ELF-1 (cell line): ENCODE results near the gene WNT6.
A peak's percentile ranks its signal among the peaks of the same experiment; 100 is the strongest.

ENCODE experiments used
- DNase-seq: peaks from one replicate; pipeline ENCODE4 v3.0.0-alpha.2; 2016; ENCODE audit warnings: low read depth, low spot score

WNT6 gene

DNA sequence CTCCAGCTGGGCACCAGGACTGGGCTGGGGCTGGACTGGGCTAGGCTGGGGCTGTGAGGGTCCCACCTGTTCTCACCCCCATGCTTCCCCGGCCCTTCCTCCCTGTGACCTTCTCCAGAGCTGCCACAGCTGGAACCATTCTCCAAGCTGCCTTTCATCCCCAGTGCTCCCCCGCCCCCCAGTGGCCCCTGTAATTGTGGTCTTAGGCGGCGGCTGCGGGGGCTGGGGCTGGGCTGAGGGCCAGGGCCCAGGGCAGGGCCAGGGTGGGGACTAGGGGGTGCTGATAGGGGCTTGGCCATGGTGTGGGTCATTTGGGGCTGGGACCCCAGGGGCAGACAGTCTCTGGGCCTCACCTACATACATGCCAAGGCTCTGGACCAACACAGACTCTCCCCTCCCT lies 18.3 kb downstream of the WNT6 start:
- DNase-seq: no peak

DNA sequence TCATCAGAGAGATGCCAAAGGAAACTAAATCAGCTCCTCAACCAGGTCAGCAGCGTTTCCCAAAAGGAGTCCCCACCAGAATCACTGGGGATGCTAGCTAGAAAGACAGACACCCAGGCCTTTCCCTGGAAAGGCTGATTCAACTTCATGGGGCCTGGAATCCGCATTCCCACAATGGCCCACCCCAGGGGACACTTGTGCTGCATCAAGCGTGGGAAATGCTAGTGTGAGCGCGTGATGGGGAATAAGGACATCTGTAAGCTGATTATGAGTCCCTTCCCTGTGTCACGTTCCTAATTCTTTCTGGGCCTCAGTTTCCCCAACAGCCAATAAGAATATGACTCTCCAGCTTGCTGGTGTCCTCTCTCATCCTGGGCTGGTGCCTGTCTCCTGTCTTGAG lies 18.9 kb downstream of the WNT6 start:
- no peak for DNase-seq

DNA sequence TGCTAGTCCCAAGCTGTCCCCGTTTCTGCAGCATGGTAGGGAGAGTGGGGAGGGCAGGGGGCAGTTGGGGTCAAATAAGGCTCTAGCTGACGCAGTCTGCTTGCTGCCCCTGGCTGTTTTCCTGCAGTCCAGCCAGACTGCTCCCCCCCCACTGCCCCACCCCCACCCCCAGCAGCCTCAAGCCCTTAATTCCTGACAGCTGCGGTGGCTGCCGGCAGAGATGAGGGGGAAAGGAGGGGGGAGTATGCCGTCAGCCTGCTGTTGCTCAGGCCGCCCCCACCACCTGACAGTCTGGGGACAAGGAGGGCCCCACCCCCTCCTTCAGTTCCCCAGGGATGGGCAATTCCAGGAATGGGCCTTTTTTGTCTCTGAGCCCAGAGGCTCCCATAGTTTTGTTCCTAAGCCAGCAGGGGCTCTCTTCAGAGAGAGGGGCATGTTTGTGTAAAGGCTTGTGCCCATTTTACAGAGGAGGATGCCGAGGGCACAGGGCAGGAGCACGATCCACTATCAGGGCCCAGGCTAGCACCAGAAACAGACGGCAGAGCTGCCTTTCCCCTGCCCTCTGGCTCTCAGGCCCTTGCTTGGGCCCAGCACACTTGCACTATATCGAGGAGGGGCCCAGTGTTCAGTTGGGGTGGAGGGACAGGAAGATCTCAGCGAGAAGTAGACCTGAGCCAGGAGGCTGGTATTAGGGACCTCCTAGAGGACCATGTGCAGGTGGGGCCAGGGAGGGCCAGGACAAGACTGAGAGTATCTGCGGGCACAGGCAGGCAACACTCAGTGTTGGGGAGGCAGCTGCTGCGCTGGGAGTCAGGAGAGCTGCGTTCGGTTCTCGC lies 19.5 kb downstream of the WNT6 start:
- DNase-seq: peak; percentile 72

DNA sequence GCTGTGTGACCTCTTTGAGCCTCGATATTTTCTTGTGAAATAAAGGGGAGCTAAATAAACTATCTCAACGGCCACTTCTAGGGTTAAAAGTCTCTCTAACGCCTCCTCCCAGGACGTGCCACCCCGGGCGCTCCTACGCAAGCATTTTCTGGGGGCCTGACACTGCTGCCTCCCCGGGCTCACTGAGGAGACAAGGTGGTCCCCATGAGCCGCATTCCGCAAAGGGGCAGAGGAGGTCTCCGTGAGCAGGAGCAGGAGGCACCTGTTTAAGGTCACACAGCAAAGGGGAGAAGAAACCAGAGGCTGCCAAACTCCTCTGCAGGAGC lies 20.1 kb downstream of the WNT6 start:
- no peak for DNase-seq

DNA sequence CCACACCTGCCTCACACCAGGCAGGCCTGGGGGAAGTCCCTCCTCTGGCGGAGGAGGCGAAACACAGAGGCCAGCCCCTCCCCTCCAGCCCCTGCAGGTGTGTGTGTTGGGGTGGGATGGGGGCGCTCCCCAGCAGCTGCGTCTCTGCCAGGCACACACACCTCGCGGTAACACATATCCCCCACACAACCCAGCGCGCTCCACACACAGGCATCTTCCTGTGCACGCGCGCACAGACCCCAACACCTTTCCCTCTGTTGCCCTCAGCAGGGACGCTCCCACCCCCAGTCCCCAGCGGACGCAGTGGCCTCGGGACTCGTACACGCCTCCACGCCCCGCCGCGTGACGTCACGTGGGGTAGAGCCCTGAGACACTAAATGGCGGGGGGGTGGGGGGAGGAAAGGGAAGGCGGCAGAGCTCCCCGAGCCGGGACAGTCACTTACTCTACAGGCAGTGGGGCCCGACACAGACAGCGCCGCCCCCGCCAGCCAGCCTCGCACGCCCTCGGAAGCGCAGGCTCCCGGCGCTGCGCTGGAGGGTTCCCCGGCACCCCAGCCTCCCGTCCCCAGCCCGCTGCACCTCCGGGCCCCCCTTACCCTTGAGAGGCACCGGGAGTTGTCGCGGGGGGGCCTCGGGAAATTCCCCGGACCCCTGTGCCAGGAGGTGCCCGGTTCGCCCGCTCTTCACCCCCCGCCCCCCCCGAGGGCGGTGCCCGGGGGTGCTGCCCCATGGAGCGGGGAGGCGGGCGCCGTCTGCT lies 20.7 kb downstream of the WNT6 start, which contains the start of gene WNT10A:
Gene WNT10A, plus strand, starts transcription at position 751 of the 757 bp plus-strand sequence. CDS start 144 bp downstream, outside the sequence.
- DNase-seq: peak; percentile 57

DNA sequence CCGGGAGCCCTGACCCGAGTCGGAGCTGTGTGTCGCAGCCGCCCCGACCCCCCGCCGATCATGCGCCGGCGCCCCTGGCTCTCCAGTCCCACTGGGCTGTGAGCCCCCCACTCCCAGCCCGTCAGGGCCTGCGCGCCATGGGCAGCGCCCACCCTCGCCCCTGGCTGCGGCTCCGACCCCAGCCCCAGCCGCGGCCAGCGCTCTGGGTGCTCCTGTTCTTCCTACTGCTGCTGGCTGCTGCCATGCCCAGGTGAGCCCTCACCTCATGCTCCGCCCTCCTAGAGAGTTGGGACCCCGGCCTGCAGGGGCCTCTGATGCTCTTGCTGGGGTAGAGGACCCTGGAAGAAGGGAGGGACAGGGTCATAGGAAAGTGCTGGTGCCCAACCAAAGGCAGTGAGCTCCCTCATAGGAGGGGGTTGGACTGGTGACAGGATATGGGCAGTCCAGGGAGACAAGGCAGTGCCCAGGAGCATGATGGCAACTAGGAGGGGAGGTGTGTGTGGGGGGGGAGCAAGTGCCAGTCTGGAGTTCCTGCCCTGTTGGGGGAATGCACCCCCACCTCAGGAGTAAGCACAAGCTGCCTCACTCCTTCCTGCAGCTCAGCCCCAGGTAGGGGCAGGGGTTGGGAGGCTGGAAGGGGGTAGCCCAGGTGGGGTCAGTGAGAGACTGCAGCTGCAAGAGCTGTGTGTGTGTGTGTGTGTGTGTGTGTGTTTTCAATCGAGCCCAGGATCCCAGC lies 21.4 kb downstream of the WNT6 start:
- DNase-seq: no peak

DNA sequence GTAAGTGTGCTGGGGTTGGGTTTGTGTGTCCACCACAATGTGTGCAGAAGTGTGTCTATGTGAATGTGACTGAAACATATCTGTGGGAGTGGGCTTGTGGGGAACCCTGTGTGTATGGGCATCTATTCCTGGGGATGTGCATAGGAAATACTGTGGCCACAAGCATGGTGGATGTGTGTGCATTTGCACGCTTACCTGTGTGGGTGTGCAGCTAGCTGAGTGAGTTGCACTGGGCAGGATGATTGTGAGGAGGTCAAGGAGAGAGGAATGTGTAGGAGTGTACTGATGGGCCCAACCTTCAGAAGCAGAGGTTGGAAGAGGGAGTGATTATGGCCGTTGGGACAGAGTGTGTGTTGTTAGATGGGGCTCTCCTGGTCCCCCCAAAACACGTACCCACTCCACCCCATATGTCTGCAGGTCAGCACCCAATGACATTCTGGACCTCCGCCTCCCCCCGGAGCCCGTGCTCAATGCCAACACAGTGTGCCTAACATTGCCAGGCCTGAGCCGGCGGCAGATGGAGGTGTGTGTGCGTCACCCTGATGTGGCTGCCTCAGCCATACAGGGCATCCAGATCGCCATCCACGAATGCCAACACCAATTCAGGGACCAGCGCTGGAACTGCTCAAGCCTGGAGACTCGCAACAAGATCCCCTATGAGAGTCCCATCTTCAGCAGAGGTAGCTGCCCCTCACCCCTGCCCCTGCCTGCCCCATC lies 22.3 kb downstream of the WNT6 start:
- no peak for DNase-seq

DNA sequence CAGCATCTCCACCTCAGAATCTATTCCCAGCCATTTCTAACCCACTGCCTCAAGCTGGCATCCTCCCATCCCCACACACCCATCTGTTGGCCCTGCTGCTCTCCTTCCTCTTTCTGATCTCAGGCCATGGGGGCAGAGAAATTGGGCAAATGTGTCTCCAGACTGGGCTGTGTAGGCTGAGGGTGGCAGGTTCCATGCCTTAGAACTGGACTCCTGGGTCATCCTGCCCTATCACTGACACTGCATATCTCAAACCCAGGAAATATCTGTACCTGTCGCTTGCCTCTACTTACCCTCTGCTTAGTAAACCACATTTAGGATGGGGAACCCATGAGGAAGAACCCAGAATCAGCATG lies 22.8 kb downstream of the WNT6 start:
- no peak for DNase-seq

DNA sequence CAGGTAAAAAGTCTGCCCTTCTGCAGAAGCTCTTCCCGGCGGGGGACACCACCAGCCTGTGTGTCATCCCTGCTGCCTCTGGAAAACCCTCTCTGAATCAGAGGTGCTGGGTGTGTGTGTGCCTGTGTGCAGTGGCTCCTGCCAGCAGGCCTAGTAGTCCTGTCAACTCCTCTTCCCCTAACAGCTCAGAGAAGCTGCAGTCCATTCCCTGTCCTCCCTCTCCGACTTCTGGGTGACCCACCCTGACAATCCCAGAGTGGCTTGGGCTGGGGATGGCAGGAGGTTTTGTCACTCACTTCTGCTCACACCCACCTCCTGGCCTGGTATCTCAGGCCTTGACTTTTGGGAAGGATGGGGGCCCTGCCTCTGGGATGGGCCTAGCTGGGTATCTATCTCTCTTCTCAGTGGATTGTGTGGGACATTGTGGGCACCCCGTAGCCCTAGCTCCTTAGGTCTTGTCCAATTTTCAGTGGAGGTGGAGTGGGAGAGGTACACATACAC lies 23.3 kb downstream of the WNT6 start:
- no peak for DNase-seq

DNA sequence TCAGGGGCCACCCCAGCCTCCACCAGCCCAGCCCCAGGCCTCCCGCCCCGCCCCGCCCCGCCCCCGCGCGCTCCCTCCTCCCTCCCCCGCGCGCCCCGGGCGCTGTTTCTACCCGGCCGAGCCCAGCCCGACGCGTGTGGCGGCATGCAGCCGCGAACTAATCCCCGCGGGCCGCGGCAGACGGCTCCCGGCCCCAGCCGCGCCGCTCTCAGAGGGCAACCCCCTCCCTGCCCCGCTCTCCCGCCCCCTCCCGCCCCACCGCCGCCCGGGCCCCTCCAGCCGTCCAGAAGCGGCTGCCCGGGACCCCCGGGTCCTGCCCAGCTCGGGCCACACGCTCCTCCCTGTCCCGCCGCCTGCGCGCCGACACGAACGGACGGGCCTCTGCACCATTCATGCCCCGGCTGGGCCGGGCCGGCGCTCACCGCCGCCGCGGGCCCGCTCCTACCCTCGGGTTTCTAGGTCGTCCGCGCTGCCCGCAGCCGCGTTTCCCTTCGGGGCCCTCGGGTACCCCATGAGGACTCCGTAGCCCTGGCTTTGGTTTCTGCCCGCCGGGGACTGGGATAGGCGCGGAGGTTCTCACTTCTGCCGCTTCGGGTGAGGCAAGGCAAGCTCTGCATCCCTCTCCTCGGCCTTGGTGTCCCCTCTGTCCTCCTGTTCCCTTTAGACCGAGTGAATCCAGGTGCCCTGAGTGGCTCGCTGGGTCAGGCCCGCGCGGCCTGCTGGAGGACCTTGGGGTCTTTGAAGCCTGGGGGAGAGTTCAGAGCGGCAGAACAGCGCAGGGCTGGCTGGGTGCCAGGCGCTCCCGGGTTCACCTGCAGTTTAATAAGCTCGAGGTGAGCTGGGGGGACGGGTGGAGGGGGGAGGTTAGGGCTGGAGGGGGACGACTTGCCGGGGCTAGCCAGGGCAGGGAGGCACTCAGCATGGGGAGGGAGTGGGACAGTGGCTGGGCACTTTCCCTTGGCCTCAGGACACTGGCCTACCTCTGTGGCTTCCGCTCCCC lies 24.2 kb downstream of the WNT6 start:
- no peak for DNase-seq

DNA sequence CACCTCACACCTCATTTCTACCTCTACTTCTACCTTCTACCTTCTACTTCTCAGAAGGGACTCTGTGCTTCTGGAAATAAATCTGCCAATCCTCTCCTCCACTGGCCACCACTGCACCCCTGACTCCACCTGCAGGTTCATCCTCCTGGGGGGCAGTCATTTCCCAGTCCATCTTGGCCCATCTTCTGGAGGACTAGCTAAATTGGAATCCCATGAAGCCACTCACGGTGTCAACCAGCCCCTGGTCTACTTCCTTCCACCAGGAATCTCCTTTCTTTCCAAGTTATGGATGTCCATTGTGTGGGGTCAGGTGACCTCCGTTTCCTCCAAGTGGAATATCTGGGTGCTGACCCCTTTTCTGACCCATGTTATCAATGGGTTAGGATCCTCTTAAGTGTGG lies 24.9 kb downstream of the WNT6 start:
- no peak for DNase-seq

DNA sequence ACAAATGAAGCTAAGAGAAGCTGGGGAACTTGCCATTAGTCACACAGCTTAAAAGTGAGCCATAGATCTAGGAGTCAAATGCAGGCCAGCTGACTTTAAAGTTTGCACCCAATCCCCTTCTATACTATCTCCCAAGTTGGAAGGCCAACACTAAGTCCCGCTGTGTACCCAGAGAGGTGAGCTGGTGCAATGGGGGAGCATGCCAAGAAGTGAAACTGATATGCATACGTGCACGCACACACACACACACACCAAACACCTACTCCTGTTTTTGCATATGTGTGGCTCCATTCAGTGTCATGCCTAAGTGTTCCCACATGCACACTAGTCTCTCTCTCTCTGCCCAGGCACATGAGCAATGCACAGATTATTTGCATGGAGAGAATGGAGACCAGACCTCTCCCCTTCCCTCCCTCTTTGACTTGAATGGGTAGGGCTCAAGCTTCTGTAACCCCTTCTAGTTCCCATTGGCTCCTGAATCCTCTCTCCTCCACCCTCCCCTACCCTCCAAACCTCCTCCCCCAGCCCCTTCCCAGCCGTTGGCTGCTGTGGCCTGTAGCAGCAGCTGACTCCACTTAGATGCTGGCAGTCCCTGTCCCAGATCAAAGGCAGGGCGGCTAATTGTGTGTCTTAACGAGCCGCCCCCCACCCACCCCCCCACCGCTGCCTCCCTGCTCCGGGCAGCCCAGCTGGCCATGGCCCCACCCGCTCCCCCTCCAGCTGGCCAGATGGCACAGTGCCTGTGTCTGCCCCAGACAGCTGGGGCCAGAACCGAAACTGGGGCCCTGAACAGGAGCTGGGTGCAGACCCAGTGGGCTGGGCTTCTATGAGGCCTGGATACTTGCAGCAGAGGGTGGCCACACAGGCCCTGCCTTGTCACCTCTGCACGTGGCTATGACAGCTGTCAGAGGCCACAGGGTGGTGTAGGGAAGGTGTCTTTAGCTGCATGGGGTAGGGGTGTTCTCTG lies 26.7 kb downstream of the WNT6 start:
- no peak for DNase-seq

DNA sequence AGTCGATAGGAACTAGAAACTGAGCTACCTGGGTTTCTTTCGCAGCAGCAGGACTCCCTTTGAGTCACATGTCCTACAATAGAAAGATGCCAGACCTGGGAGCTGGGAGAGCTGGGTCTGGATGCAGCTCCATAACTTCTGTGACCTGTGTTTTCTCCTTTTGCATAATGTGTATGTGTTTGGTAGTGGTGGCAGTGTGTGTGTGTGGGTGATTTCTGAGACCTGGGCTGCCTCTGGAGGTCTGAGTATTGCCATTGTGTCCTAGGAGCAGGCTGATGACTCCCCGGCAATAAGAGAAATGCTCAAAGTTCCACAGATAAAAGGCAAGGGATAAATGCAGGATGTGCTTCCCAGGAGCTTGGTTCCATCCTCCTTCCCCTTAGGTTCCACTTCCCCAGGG lies 27.5 kb downstream of the WNT6 start:
- no peak for DNase-seq

DNA sequence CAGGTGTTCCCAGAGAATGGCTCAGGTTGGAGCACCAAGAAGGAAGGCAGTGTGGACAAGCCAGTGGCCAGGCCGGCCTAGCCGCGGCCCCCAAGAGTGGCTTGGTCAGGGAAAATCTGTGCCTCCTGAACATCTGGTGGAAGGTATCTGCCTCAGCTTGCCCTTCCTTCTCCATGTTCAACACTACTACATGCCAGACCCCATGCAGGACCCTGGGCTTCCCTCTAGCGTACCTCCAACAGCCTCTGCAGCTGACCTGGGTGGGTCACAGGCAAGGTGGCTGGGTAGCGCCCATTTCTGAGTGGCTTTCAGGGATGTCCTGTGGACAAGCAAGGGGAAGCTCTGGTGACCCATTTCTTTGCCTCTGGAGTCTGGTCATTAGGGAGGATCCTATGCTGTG lies 28.7 kb downstream of the WNT6 start:
- no peak for DNase-seq

DNA sequence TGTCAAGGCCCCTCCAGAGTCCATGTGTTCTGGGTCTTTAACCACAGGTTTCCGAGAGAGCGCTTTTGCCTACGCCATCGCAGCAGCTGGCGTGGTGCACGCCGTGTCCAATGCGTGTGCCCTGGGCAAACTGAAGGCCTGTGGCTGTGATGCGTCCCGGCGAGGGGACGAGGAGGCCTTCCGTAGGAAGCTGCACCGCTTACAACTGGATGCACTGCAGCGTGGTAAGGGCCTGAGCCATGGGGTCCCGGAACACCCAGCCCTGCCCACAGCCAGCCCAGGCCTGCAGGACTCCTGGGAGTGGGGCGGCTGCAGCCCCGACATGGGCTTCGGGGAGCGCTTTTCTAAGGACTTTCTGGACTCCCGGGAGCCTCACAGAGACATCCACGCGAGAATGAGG lies 30.3 kb downstream of the WNT6 start:
- DNase-seq: no peak

DNA sequence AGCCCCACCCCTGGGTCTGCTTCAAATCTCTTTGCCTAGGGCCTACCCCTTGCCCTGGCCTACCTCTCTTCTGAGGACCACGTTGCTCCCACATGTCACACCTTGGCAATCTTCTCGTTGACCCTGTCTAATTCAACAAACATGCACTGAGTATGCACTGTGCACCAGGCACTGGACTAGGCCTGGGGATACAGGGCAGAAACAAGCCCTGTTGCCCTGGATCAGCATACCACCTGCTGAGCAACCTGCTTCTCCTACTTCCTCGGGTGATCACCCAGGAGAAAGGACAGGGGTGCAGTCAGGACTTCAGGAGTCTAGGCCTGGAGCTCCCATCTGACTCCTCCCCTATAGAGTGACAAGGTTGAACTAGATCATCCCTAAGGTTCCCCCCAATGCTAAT lies 30.8 kb downstream of the WNT6 start:
- DNase-seq: no peak

DNA sequence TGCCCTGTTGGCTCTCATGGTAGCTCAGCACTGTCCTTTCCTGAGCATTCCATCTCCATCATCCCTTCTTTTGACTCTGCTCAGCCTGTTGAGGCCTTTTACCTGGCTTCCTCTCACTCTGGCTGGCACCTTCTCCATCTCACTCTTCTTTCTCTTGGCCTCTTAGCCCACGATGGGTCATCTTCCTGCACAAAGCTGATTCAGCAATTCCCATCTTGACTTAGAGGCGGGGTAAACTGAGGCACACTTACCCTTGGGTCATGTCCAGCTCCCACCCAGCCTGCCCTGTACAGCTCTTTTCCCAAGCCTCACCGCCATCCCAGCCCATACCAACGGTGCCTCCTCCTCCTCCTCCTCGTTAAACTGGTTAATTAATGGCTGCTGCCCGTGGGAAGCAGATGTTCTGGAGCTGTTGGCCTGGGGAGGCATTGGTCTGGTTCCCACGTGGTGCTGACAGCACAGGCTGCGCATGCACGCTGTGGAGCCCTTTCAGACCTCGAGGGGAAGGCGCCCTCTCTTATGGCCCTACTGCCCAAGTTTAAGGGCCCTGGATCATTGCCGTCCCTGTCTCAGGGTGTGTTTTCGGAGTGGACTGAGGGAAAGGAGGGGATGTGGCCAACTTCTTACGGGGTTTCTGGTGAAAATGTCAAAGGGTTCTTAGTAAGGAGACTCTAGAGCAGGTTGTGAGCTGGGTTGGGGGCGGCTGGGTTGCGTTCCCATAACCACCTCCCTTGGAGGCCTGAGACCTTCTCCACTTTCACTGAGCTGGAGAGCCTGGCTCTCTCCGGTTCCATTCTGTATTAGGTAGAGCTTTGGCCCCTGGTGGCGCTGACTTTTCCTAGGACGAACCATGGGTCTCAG lies 31.9 kb downstream of the WNT6 start:
- DNase-seq: no peak

DNA sequence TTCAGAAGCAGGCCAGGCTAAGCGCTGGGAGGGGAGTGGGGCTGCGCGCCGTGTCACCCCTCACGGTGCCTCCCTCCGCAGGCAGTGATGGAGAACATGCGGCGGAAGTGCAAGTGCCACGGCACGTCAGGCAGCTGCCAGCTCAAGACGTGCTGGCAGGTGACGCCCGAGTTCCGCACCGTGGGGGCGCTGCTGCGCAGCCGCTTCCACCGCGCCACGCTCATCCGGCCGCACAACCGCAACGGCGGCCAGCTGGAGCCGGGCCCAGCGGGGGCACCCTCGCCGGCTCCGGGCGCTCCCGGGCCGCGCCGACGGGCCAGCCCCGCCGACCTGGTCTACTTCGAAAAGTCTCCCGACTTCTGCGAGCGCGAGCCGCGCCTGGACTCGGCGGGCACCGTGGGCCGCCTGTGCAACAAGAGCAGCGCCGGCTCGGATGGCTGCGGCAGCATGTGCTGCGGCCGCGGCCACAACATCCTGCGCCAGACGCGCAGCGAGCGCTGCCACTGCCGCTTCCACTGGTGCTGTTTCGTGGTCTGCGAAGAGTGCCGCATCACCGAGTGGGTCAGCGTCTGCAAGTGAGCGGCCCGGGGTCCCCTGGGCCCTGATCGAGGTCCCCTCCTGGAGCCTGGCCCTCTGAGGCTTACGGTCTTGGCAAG lies 33.2 kb downstream of the WNT6 start:
- DNase-seq: peak; percentile 74
